NK-92 (cell line): ENCODE data around the gene NME3.
"Not testable (repeated sequence)": the region's sequence is repeated elsewhere in the genome, so short reads cannot be mapped to it uniquely, and the experiment has no call there.

ENCODE experiments used
- DNase-seq: peaks from one replicate; lab custom pipeline; 2025; ENCODE audit not compliant: unreplicated experiment; lab: John Stamatoyannopoulos, UW

NME3 gene

GRCh38 chr16:1771188-1771863, at the start of gene NME3:
Gene NME3, minus strand, starts transcription at chr16:1771543. Its CDS starts 9 bp downstream, at chr16:1771534.
- no peak for DNase-seq

DNA sequence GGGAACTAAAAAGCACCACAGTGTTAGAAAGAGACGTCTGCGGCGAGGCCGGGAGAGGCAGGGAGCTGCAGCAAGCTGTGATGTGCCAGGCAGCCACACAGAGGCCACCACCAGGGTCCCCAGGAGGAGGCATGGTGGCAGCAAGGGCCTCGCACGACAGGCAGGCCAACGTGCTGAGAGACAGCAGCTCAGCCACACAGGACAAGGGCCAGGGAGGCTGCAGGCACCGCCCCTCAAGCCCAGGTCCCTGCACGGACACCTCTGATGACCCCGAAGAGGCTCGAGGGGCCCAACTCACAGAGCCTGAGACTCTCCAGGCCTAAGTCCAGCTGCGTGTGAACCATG, 49.6 kb upstream of the NME3 start:
- DNase-seq, result no peak

DNA sequence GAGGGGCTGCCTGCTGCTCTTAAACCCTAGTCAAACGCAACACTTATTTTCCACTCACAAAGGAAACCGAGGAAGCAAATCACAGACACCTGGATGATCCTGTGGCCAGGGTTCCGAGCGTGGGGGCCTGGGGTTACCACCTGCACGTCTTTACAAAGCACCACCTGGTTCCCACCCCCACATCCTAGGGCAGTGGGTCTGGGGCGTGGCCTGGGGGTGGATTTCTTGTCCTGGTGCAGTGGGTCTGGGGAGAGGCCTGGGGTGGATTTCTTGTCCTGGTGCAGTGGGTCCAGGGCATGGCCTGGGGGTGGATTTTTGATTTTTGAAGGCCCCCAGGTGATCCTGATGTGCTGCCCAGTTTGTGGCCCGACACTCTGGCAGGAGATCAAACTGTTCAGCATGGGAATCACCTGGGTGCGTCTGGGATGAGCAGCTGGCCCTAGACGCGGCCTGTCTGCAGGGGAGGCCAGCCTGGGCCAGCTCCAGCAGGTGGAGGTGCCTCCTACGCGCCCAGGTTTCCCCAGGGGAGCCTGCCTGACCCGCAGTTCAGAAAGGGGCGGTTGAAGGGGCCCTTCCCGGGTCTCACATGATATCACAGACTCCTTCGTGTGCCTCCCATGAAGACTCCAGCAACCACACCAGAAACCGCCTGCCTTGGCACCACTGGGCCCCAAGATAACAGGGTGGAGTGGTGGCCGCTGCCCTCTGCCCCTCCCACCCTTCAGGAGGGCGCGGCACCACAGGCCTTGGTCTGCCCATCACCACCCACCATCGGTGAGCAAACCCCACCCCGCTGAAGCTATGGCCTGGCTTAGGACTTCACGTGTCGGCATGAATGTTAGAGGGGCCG, 49.0 kb upstream of the NME3 start:
- DNase-seq, result no peak

- DNase-seq, result no peak
These were observed 48.3 kb upstream of the NME3 start for GRCh38 chr16:1819611-1820010.

GRCh38 chr16:1818873-1819525, 47.7 kb upstream of the NME3 start:
- DNase-seq, result no peak

- no peak for DNase-seq
These were observed 47.0 kb upstream of the NME3 start for GRCh38 chr16:1818204-1818872.

- no peak for DNase-seq
These were observed 46.4 kb upstream of the NME3 start for GRCh38 chr16:1817716-1818115.

- no peak for DNase-seq
These were observed 45.9 kb upstream of the NME3 start for GRCh38 chr16:1817276-1817589.

DNA sequence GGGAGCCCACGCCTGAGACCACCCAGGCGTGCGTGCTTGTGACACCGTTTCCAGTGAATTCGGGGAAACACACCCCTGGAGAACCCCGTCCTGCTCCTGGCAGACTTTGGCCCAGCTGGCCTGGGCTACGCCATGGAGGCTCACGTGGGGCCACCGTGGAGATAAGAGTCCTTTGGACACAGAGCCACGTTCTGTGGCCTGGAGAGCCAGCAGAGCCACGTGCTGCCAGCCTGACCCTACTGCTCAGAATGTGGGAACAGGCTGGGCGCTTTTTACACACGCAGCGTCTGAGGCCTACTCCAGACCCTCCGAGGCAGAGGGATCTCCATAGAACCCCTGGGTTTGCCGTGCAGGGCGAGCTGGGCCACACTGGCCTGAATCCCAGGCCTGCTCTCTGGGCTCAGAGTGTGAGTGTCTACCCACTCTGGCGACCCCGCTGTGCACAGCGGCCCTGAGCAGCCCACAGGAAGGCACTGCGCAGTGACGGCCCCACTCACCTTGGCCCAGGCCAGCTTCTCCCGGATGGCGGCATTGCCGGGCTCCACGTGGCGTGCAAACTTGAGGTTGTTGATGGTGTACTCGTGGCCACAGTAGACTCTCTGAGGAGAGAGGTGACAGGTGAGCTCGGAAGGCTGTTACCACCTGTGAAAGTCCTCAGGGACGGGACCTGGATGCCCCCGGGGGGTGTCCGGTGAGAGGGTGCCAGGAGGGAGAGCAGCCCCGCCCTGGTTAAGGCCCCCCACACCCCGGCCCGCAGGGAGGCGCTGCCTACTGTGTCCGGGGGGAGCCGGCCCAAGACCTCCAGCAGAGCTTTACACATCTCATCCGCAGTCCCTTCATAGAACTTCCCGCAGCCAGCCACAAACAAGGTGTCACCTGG, 45.3 kb upstream of the NME3 start:
- DNase-seq, result no peak

- no peak for DNase-seq
These were observed 44.1 kb upstream of the NME3 start for GRCh38 chr16:1815461-1815860.

DNA sequence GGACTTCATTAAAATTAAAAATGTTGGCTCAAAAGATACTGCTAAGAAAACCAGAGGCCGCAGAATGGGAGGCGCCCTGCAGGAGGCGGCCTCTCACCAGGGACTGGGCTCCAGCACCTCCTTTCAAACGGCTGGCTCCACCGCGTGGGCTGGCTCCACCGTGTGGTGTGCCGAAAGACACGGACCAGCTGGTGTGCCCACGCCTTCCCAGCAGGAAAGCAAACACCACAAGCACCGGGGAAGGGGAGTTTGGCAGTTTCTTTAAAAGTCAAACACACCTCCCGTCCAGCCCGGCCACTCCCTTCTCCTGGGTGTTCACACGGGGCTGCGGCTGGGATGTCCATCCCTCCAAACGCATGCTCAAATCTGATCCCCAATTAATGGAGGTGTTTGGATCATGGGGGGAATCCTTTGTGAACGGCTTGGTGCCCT, 41.4 kb upstream of the NME3 start:
- no peak for DNase-seq

GRCh38 chr16:1810536-1810935, 39.2 kb upstream of the NME3 start:
- no peak for DNase-seq

GRCh38 chr16:1810106-1810505, 38.8 kb upstream of the NME3 start:
- no peak for DNase-seq

DNA sequence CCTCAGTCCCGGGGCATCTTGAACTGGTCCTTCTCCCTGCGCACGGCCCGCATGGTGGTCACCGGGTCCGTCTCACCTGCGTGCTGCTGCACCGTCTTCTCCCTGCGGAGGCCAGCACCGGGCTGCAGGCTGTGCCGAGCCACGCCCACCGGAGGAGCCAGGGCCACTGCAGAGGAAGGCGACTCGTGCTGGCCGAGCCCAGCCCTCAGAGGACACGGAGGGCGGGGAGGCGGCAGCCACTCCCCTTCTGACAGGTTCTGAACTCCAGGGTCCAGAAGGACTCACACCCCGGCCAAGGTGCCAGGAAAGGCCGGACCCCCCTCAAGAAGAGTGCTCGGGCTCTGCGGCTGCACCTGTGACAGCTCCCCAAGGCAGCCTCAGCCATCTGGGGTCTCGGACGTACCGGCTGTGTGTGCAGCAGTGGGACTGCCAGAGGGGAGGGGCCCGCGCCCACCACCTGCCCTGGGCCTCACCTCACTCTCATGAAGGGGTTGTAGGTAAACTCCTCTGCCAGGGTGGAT, 38.0 kb upstream of the NME3 start:
- DNase-seq, result no peak

- no peak for DNase-seq
These were observed 37.3 kb upstream of the NME3 start for GRCh38 chr16:1808691-1809090.

GRCh38 chr16:1807626-1808025, 36.3 kb upstream of the NME3 start:
- no peak for DNase-seq

DNA sequence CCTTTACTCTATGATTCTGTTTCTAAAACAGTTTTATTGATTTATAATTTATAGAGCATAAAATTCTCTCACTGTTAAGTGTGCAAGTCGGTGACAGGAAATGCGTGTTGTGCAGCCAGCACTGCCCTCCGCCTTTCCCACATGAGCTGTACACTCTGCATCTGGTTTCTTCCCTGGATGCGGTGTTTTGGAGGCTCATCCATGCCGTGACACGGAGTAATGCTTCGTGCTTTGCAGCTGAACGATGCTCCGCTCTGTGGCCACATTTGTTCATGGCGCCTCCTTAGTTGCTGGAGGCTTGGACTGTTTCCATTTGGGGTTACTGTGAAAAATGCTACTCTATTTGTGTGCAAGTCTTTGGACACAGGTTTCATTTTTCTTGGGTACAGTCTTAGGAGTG, 29.4 kb upstream of the NME3 start:
- no peak for DNase-seq

DNA sequence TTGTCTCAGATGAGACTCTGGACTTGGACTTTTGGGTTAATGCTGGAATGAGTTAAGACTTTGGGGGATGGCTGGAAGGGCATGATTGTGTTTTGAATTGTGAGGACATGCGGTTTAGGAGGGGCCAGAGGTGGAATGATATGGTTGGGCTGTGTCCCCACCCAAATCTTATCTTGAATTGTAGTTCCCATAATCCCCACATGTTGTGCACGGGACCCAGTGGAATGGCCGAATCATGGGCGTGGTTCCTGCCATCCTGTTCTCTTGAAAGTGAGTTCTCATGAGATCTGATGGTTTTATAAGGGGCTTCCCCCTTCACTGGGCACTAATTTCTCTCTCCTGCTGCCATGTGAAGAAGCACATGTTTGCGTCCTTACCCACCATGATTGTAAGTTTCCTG, 27.9 kb upstream of the NME3 start:
- not testable (repeated sequence) for DNase-seq

DNA sequence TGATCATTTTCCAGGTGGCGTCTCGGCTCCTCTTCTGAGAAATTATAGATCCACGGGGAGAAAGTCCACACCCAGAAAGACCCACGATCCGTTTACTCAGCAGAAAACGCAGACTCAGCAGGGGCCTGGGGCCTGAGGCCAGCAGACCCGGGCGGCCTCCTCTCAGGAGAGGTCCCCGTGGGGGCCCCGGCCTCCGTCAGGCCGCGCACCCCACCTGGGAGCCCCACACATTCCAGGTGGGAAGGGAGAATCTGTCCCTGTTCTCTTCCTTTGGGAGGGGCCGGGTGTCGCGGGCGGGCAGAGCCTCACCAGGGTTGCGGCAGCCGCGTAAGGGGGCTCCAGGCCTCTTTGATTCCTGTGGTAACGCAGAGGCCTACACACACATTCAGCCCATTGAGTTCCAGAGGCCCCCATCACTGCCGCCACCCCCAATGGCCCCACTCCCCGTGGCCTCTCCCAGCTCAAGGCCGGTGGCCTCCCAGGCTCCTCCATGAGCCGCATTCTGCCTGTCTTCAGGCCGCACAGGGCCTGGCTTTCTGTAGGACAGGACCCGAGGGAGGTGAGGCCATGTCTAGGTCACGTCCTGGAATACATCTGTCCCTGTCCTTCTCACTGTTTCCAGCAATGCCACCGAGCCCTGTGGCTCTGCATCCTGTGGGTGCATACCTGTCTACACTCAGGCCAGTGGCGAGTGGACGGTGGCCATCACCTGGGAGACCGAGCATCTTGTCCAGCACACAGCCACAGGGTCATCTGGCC, 23.7 kb upstream of the NME3 start:
- no peak for DNase-seq
